Nephron (organoid): ENCODE results near the gene PLAAT5.

ENCODE experiments used
- H3K27ac Mint-ChIP-seq, 3 experiments: 2 replicates each; pipeline ENCODE4 v1.8.0; 2020; ENCODE audit warnings: mixed read lengths in 3 of 3, mild to moderate bottlenecking in 2 of 3, moderate library complexity in 1 of 3
- H3K27me3 Mint-ChIP-seq: 2 replicates; pipeline ENCODE4 v1.8.0; 2021; ENCODE audit warnings: low read depth, mild to moderate bottlenecking, moderate library complexity, mixed read lengths
- H3K36me3 Mint-ChIP-seq: 2 replicates; pipeline ENCODE4 v1.8.0; 2020; ENCODE audit warnings: low read depth, mixed read lengths
- H3K4me1 Mint-ChIP-seq: 2 replicates; pipeline ENCODE4 v1.8.0; 2020; ENCODE audit warnings: mixed read lengths
- H3K4me3 Mint-ChIP-seq, 3 experiments: 2 replicates each; pipeline ENCODE4 v1.8.0; 2020; ENCODE audit warnings: mild to moderate bottlenecking in 3 of 3, mixed read lengths in 3 of 3, moderate library complexity in 2 of 3
- H3K9me3 Mint-ChIP-seq: 2 replicates; pipeline ENCODE4 v1.8.0; 2020; ENCODE audit warnings: mixed read lengths
- CTCF ChIP-seq, 3 experiments: fragments of 200-600 bp; sonication (generic); IDR thresholded peaks; one replicate each; pipeline ENCODE4 v1.5.0; 2021; ENCODE audit warnings: antibody characterized with exemption in 3 of 3; ENCODE audit not compliant: unreplicated experiment in 3 of 3

PLAAT5 gene

GRCh38 chr11:63527667-63528066 lies 36.7 kb upstream of the PLAAT5 start:
- no peak for TF ChIP-seq CTCF (IDR thresholded peaks at IDR 0.05; ENCODE audit: unreplicated experiment in 3 of 3)
- Mint-ChIP-seq H3K36me3 (no peaks in the 10 kb centered on the region), H3K9me3 (peaks cover 7% of the 10 kb centered on the region), H3K4me1 (peaks cover 5% of the 10 kb centered on the region), H3K4me3 (no peak overlapping the region), H3K27ac (peak overlapping the region in 1 of 3 experiments; percentile 17), H3K27me3 (peaks cover 4% of the 10 kb centered on the region)

- Mint-ChIP-seq H3K36me3 (no peaks in the 10 kb centered on the region), H3K9me3 (peaks cover 12% of the 10 kb centered on the region), H3K4me3 (no peak overlapping the region), H3K4me1 (no peaks in the 10 kb centered on the region), H3K27ac (no peak overlapping the region), H3K27me3 (no peaks in the 10 kb centered on the region)
- TF ChIP-seq CTCF (IDR thresholded peaks at IDR 0.05; ENCODE audit: unreplicated experiment in 3 of 3), result no peak
Measured at GRCh38 chr11:63523151-63523550, 32.2 kb upstream of the PLAAT5 start.

GRCh38 chr11:63521896-63522295 lies 30.9 kb upstream of the PLAAT5 start:
- Mint-ChIP-seq H3K36me3 (no peaks in the 10 kb centered on the region), H3K4me3 (no peak overlapping the region), H3K27ac (no peak overlapping the region), H3K27me3 (no peaks in the 10 kb centered on the region), H3K4me1 (no peaks in the 10 kb centered on the region), H3K9me3 (peaks cover 14% of the 10 kb centered on the region)
- no peak for TF ChIP-seq CTCF (IDR thresholded peaks at IDR 0.05; ENCODE audit: unreplicated experiment in 3 of 3)

GRCh38 chr11:63520606-63521170 lies 29.7 kb upstream of the PLAAT5 start:
- Mint-ChIP-seq H3K4me1 (no peaks in the 10 kb centered on the region), H3K27ac (no peak overlapping the region), H3K27me3 (no peaks in the 10 kb centered on the region), H3K36me3 (no peaks in the 10 kb centered on the region), H3K9me3 (peaks cover 14% of the 10 kb centered on the region), H3K4me3 (no peak overlapping the region)
- no peak for TF ChIP-seq CTCF (IDR thresholded peaks at IDR 0.05; ENCODE audit: unreplicated experiment in 3 of 3)

GRCh38 chr11:63518548-63518947 lies 27.6 kb upstream of the PLAAT5 start:
- no peak for TF ChIP-seq CTCF (IDR thresholded peaks at IDR 0.05; ENCODE audit: unreplicated experiment in 3 of 3)
- H3K9me3 Mint-ChIP-seq, result peaks cover 13% of the 10 kb centered on the region
- no peaks in the 10 kb centered on the region for H3K4me1 Mint-ChIP-seq
- no peaks in the 10 kb centered on the region for H3K27me3 Mint-ChIP-seq
- H3K4me3 Mint-ChIP-seq, result no peak overlapping the region
- H3K27ac Mint-ChIP-seq, result no peak overlapping the region
- H3K36me3 Mint-ChIP-seq, result no peaks in the 10 kb centered on the region

- peaks cover 7% of the 10 kb centered on the region for H3K9me3 Mint-ChIP-seq
- H3K27ac Mint-ChIP-seq, result no peak overlapping the region
- no peak for TF ChIP-seq CTCF (IDR thresholded peaks at IDR 0.05; ENCODE audit: unreplicated experiment in 3 of 3)
- H3K4me3 Mint-ChIP-seq, result no peak overlapping the region
- H3K27me3 Mint-ChIP-seq, result no peaks in the 10 kb centered on the region
- no peaks in the 10 kb centered on the region for H3K36me3 Mint-ChIP-seq
- H3K4me1 Mint-ChIP-seq, result no peaks in the 10 kb centered on the region
Measured at GRCh38 chr11:63517156-63517555, 26.2 kb upstream of the PLAAT5 start.
